Spleen (tissue), 11 donors: ENCODE results near the gene INKA2. TPM values are rescaled to one million over a fixed set of nuclear protein-coding genes. Genes with fewer than 3 reads are reported as not detected.

ENCODE experiments used
- DNase-seq: peaks from one replicate; pipeline ENCODE4 v3.0.0-alpha.2; 2020
- H3K27ac ChIP-seq, 8 donors: fragments of 200-600 bp; sonication (generic) in 7 of 8; 1 replicate in 4 of 8; 2 replicates in 4 of 8; pipeline versions ENCODE4 v1.5.0 to v1.8.0; 2016 to 2021; ENCODE audit warnings: inconsistent platforms in 4 of 8, mild to moderate bottlenecking in 4 of 8, moderate library complexity in 1 of 8
- H3K27me3 ChIP-seq, 7 donors: fragments of 200-600 bp; sonication (generic) in 6 of 7; replicated peaks in 1 of 7; 1 replicate in 4 of 7; 2 replicates in 3 of 7; pipeline versions ENCODE4 v1.5.0 to v1.8.0; 2016 to 2021; ENCODE audit warnings: inconsistent platforms in 3 of 7, mild to moderate bottlenecking in 1 of 7
- H3K36me3 ChIP-seq, 6 donors: fragments of 200-600 bp; sonication (generic) in 5 of 6; 1 replicate in 4 of 6; 2 replicates in 2 of 6; pipeline versions ENCODE4 v1.5.0 to v1.8.0; 2016 to 2021; ENCODE audit warnings: inconsistent platforms in 2 of 6
- H3K4me1 ChIP-seq, 6 donors: fragments of 200-600 bp; sonication (generic) in 5 of 6; 1 replicate in 3 of 6; 2 replicates in 3 of 6; pipeline versions ENCODE4 v1.5.0 to v1.8.0; 2016 to 2021; ENCODE audit warnings: inconsistent platforms in 3 of 6
- H3K4me3 ChIP-seq, 8 donors: fragments of 200-600 bp; sonication (generic) in 7 of 8; 1 replicate in 4 of 8; 2 replicates in 4 of 8; pipeline versions ENCODE4 v1.5.0 to v1.8.0; 2016 to 2021; ENCODE audit warnings: inconsistent platforms in 4 of 8, mild to moderate bottlenecking in 4 of 8, moderate library complexity in 2 of 8
- H3K9me3 ChIP-seq, 8 donors: fragments of 200-600 bp; sonication (generic) in 7 of 8; 1 replicate in 4 of 8; 2 replicates in 4 of 8; pipeline versions ENCODE4 v1.5.0 to v1.8.0; 2016 to 2021; ENCODE audit warnings: inconsistent platforms in 4 of 8
- POLR2A ChIP-seq, 3 donors: fragments of 450-650 bp; IDR thresholded peaks; one replicate each; pipeline ENCODE4 v1.5.1; 2017; ENCODE audit warnings: antibody characterized with exemption in 3 of 3, mild to moderate bottlenecking in 1 of 3
- POLR2AphosphoS5 ChIP-seq, 3 donors: sonication (generic); formaldehyde crosslinking; IDR thresholded peaks; one replicate each; pipeline ENCODE4 v1.5.1; 2017; ENCODE audit warnings: antibody characterized with exemption in 3 of 3
- WGBS, 5 donors: extraction: QIAGEN DNeasy Blood & Tissue Kit in 3 of 5; methylation state at CpG; one replicate each; pipeline versions ENCODE4 v1.1.5 to v1.1.7; 2013 to 2018; 5-methylcytosine and 5-hydroxymethylcytosine counted together
- intact Hi-C: fragments of 100-400 bp; cut with DNase I; formaldehyde crosslinking; loops from one replicate; pipeline ENCODE4 v1.15.0; 2023; ENCODE audit warnings: low total_unique reads
- polyA plus RNA-seq, 3 donors: library from polyadenylated mRNA; stranded (reverse); fragments of 200-250 nt; gene quantifications; one replicate each; pipeline ENCODE4 v1.2.1, GENCODE V29; 2013
- total RNA-seq, 7 donors: library from RNA; depleted of rRNA in 3 of 7; stranded (reverse); fragments of >200 nt in 3 of 7; fragmentation: NEBNext Ultra II Directional in 4 of 7; extraction: Animal tissue kit (Norgen Biotek cat#: 25700) in 4 of 7; gene quantifications; one replicate each; pipeline versions ENCODE4 v1.1.0 to v1.2.1, GENCODE V29; 2016 to 2021
- TF ChIP-seq, protein P1 (sequence below), 11 experiments: fragments of 200-600 bp in 7 of 11; fragments of 450-650 bp in 4 of 11; sonication (generic) in 4 of 11; IDR thresholded peaks in 8 of 11; conservative IDR thresholded peaks in 3 of 11; 1 replicate in 7 of 11; 2 replicates in 4 of 11; pipeline versions ENCODE4 v1.4.0 to v1.8.0; 2016 to 2021; ENCODE audit warnings: antibody characterized with exemption in 11 of 11, inconsistent platforms in 4 of 11, mild to moderate bottlenecking in 1 of 11
- donor health status: healthy with polysubstance abuse.
- donor health status: DM: no; HTN: no; CAD: no; lungs with moderate emphysema.
- donor health status: DM: no; HTN: no; CAD: no.
- donor health status: Bipolar disorder and iron deficiency.
- donor health status: healthy.
- donor health status: DM: no; HTN: no; CAD: no.
- donor health status: DM: yes; HTN: yes; CAD: no.

Gene INKA2
- total and polyA plus RNA-seq, 10 donors = 0.41 to 12.5 (median 6.4) TPM

DNA sequence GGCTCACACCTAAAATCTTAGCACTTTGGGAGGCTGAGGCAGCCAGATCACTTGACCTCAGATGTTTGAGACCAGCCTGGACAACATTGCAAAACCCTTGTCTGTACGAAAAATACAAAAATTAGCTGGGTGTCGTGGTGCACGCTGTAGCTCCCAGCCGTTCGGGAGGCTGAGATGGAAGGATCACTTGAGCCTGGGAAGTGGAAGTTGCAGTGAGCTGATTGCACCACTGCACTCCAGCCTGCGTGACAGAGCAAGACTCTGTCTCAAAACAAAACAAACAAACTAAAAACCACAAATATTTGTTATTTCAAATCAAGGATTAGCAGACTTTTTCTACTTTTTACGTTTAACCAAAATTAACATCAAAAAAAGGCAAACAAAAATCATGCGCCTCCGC lies 31.3 kb downstream of the INKA2 start:
- peak in 2 of 3 donors; percentile 33 to 37 for TF ChIP-seq POLR2AphosphoS5 (IDR thresholded peaks at IDR 0.05)
- TF ChIP-seq, protein P1, sequence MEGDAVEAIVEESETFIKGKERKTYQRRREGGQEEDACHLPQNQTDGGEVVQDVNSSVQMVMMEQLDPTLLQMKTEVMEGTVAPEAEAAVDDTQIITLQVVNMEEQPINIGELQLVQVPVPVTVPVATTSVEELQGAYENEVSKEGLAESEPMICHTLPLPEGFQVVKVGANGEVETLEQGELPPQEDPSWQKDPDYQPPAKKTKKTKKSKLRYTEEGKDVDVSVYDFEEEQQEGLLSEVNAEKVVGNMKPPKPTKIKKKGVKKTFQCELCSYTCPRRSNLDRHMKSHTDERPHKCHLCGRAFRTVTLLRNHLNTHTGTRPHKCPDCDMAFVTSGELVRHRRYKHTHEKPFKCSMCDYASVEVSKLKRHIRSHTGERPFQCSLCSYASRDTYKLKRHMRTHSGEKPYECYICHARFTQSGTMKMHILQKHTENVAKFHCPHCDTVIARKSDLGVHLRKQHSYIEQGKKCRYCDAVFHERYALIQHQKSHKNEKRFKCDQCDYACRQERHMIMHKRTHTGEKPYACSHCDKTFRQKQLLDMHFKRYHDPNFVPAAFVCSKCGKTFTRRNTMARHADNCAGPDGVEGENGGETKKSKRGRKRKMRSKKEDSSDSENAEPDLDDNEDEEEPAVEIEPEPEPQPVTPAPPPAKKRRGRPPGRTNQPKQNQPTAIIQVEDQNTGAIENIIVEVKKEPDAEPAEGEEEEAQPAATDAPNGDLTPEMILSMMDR (IDR thresholded peaks at IDR 0.05 in 8 of 11, conservative IDR thresholded peaks at IDR 0.05 in 3 of 11) = no peak
- H3K4me3 ChIP-seq = peak overlapping the region in 1 of 8 donors; percentile 0
- H3K27ac ChIP-seq = peak overlapping the region in 6 of 8 donors; percentile 10 to 82 (median 38)
- H3K36me3 ChIP-seq = peaks cover 2 to 100% (median 67%) of the 10 kb centered on the region in 6 donors
- intact Hi-C loops = no loop called here
- DNase-seq = peak; percentile 77
- WGBS, 5 donors = 55 to 82% (median 67%) methylated on average over 9 of the region's 9 CpGs
- peaks cover 0 to 31% (median 2%) of the 10 kb centered on the region in 6 donors for H3K4me1 ChIP-seq
- H3K27me3 ChIP-seq = no peaks in the 10 kb centered on the region
- H3K9me3 ChIP-seq = no peaks in the 10 kb centered on the region

DNA sequence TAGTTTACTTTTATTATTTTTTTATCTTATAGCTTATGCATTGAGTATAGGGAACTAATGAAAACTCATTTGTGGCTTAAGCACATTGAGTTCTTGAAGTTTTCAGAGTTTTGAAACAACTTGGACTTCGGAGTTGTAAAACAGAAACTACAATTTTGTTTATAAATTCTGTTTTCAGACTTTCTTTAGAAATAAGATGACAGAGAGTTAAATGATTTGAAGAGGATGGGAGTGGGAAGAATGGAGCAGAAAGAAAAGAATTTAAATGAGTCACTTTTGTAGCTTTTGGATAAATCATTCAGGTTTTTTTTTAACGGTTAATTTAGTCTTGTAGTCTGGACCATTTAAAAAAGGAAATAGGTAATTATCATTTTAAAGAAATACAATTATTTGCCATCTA lies 32.3 kb downstream of the INKA2 start:
- Histone ChIP-seq H3K4me3 (no peak overlapping the region), H3K27ac (peak overlapping the region in 2 of 8 donors; percentile 65 to 82), H3K4me1 (peaks cover 0 to 31% (median 2%) of the 10 kb centered on the region in 6 donors), H3K27me3 (no peaks in the 10 kb centered on the region), H3K9me3 (no peaks in the 10 kb centered on the region), H3K36me3 (peaks cover 2 to 100% (median 70%) of the 10 kb centered on the region in 6 donors)
- TF ChIP-seq POLR2A (IDR thresholded peaks at IDR 0.05) (no peak), POLR2AphosphoS5 (IDR thresholded peaks at IDR 0.05) (no peak)
- TF ChIP-seq, protein P1 (IDR thresholded peaks at IDR 0.05 in 8 of 11, conservative IDR thresholded peaks at IDR 0.05 in 3 of 11) = no peak
- WGBS, 5 donors = 73 to 89% (median 75%) methylated on average over 2 of the region's 2 CpGs
- intact Hi-C loops = no loop called here
- no peak for DNase-seq

DNA sequence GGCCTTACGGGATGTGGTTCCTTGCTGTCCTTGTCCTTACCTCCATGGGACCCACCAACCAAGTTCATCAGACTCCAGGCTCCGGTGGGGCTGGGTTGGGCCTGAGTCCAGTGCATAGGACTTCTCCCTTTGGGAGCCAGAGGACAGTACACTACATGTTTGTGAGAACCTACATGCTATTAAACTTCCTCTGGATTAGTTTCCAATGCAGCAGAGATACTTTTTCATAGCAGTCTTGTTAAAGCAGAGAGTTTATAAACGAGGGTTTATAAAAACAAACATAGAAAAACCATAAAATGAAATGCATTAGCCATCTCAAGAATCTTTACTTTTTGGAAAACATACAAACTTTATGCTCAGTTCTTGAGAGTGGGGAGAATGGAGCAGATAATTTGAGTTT lies 33.4 kb downstream of the INKA2 start:
- H3K9me3 ChIP-seq = no peaks in the 10 kb centered on the region
- H3K4me3 ChIP-seq = no peak overlapping the region
- peaks cover 2 to 100% (median 73%) of the 10 kb centered on the region in 6 donors for H3K36me3 ChIP-seq
- intact Hi-C loops = no loop called here
- peak overlapping the region in 2 of 8 donors; percentile 16 to 82 for H3K27ac ChIP-seq
- H3K4me1 ChIP-seq = peaks cover 0 to 31% (median 2%) of the 10 kb centered on the region in 6 donors
- no peaks in the 10 kb centered on the region for H3K27me3 ChIP-seq
- WGBS, 5 donors = 88 to 94% (median 90%) methylated on average over 3 of the region's 3 CpGs
- TF ChIP-seq, protein P1 (IDR thresholded peaks at IDR 0.05 in 8 of 11, conservative IDR thresholded peaks at IDR 0.05 in 3 of 11) = no peak
- TF ChIP-seq POLR2AphosphoS5 (IDR thresholded peaks at IDR 0.05) (no peak), POLR2A (IDR thresholded peaks at IDR 0.05) (no peak)
- no peak for DNase-seq

DNA sequence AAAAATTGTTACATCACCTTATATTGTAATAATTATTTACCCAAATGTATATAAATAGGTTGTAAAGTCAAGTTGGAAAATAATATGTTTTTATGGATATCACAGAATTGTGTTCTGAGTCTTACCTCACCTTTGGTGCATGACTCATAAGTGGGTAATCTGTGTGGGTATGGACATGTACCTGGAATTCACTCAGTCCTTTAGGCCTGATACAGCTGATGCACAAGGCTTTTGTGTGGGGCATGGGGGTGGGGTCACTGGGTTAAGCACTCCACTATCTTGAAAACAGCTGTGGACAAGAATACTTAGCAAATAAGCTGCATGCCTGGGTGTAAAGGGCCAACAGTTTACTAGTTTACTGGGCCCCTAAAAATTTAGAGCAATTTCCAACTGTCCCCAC lies 34.4 kb downstream of the INKA2 start:
- H3K4me3 ChIP-seq = no peak overlapping the region
- H3K27me3 ChIP-seq = no peaks in the 10 kb centered on the region
- H3K36me3 ChIP-seq = peaks cover 2 to 100% (median 78%) of the 10 kb centered on the region in 6 donors
- peaks cover 0 to 34% (median 3%) of the 10 kb centered on the region in 6 donors for H3K4me1 ChIP-seq
- no peak for DNase-seq
- no peaks in the 10 kb centered on the region for H3K9me3 ChIP-seq
- TF ChIP-seq POLR2A (IDR thresholded peaks at IDR 0.05) (no peak), POLR2AphosphoS5 (IDR thresholded peaks at IDR 0.05) (no peak)
- TF ChIP-seq, protein P1 (IDR thresholded peaks at IDR 0.05 in 8 of 11, conservative IDR thresholded peaks at IDR 0.05 in 3 of 11) = no peak
- intact Hi-C loops = no loop called here
- peak overlapping the region in 1 of 8 donors; percentile 82 for H3K27ac ChIP-seq
